DOHH2 (cell line): Measurements from ENCODE around the gene SMAD7.

Experiments used
- H3F3A ChIP-seq: fragments of 200-600 bp; sonication (generic), shearing (Covaris generic); 2 replicates; pipeline ENCODE4 v1.6.0; 2016; ENCODE audit warnings: antibody characterized with exemption, mild to moderate bottlenecking; ENCODE audit not compliant: control insufficient read depth, insufficient read depth
- H3K27ac ChIP-seq: fragments of 200-600 bp; sonication (generic); 2 replicates; pipeline ENCODE4 v1.5.1; 2014; ENCODE audit warnings: low read depth, mild to moderate bottlenecking, low read length, moderate library complexity
- H3K27me3 ChIP-seq: fragments of 200-600 bp; sonication (generic); 2 replicates; pipeline ENCODE4 v1.6.1; 2014; ENCODE audit warnings: mild to moderate bottlenecking, low read length, mixed read lengths; ENCODE audit not compliant: control insufficient read depth
- H3K36me3 ChIP-seq: fragments of 200-600 bp; sonication (generic); 2 replicates; pipeline ENCODE4 v1.6.1; 2014; ENCODE audit warnings: mild to moderate bottlenecking, low read length, moderate library complexity, mixed read lengths; ENCODE audit not compliant: control insufficient read depth
- H3K4me1 ChIP-seq: fragments of 200-600 bp; sonication (generic); 2 replicates; pipeline ENCODE4 v1.6.1; 2014; ENCODE audit warnings: mild to moderate bottlenecking, low read length, mixed read lengths; ENCODE audit not compliant: control insufficient read depth
- H3K4me2 ChIP-seq: fragments of 200-600 bp; sonication (generic); 2 replicates; pipeline ENCODE4 v1.6.0; 2014; ENCODE audit warnings: mild to moderate bottlenecking, low read length, moderate library complexity
- H3K4me3 ChIP-seq: fragments of 200-600 bp; sonication (generic); 2 replicates; pipeline ENCODE4 v1.5.1; 2014; ENCODE audit warnings: mild to moderate bottlenecking, low read length, mixed read lengths
- H3K79me2 ChIP-seq: fragments of 200-600 bp; sonication (generic); 2 replicates; pipeline ENCODE4 v1.6.1; 2014; ENCODE audit warnings: mild to moderate bottlenecking, low read length, mixed read lengths; ENCODE audit not compliant: control insufficient read depth
- H3K9me2 ChIP-seq: fragments of 200-600 bp; sonication (generic); replicated peaks from 2 replicates; pipeline ENCODE4 v1.6.1; 2014; ENCODE audit warnings: mild to moderate bottlenecking, low read length, mixed read lengths; ENCODE audit not compliant: control insufficient read depth
- H3K9me3 ChIP-seq: fragments of 200-600 bp; sonication (generic); 2 replicates; pipeline ENCODE4 v1.6.1; 2014; ENCODE audit warnings: antibody characterized with exemption, low read length, mixed read lengths; ENCODE audit not compliant: control insufficient read depth, insufficient read depth
- H4K20me1 ChIP-seq: fragments of 200-600 bp; sonication (generic); 2 replicates; pipeline ENCODE4 v1.6.0; 2014; ENCODE audit warnings: low read depth, mild to moderate bottlenecking, antibody characterized with exemption, low read length, moderate library complexity; ENCODE audit not compliant: control insufficient read depth, insufficient read depth
- CTCF ChIP-seq: fragments of 200-600 bp; sonication (generic); IDR thresholded peaks from one replicate; pipeline ENCODE4 v1.5.1; 2014; ENCODE audit warnings: antibody characterized with exemption, mild to moderate bottlenecking, low read depth, low read length; ENCODE audit not compliant: poor library complexity, severe bottlenecking
- EZH2phosphoT487 ChIP-seq: fragments of 200-600 bp; sonication (generic); IDR thresholded peaks from 2 replicates; pipeline ENCODE4 v1.6.1; 2017; ENCODE audit warnings: borderline replicate concordance, mild to moderate bottlenecking, antibody characterized with exemption, low read length, moderate library complexity, mixed read lengths

The SMAD7 gene

GRCh38 chr18:48904091-48904490 is 46.7 kb downstream of the SMAD7 start:
- Histone ChIP-seq H3K4me2 (no peak overlapping the region), H3K79me2 (no peaks in the 10 kb centered on the region), H3K4me1 (no peaks in the 10 kb centered on the region), H3K27ac (no peak overlapping the region), H3K4me3 (no peak overlapping the region), H3K27me3 (no peaks in the 10 kb centered on the region), H3F3A (no peaks in the 10 kb centered on the region), H3K9me3 (no peaks in the 10 kb centered on the region), H3K36me3 (no peaks in the 10 kb centered on the region), H4K20me1 (no peaks in the 10 kb centered on the region), H3K9me2 (no peaks in the 10 kb centered on the region)
- TF ChIP-seq CTCF, result no peak
- no peak for TF ChIP-seq EZH2phosphoT487

GRCh38 chr18:48902856-48903601 is 47.7 kb downstream of the SMAD7 start:
- TF ChIP-seq CTCF (no peak), EZH2phosphoT487 (no peak)
- Histone ChIP-seq H3K4me2 (no peak overlapping the region), H3K4me3 (no peak overlapping the region), H3K9me3 (no peaks in the 10 kb centered on the region), H3K27ac (no peak overlapping the region), H3K4me1 (no peaks in the 10 kb centered on the region), H3K27me3 (no peaks in the 10 kb centered on the region), H4K20me1 (no peaks in the 10 kb centered on the region), H3K9me2 (no peaks in the 10 kb centered on the region), H3F3A (no peaks in the 10 kb centered on the region), H3K36me3 (no peaks in the 10 kb centered on the region), H3K79me2 (no peaks in the 10 kb centered on the region)

- Histone ChIP-seq H3K4me2 (no peak overlapping the region), H3K27me3 (no peaks in the 10 kb centered on the region), H3K4me3 (no peak overlapping the region), H3K4me1 (no peaks in the 10 kb centered on the region; the same call in 1 of the 2 replicates), H3K79me2 (no peaks in the 10 kb centered on the region), H4K20me1 (no peaks in the 10 kb centered on the region), H3K27ac (no peak overlapping the region), H3K36me3 (no peaks in the 10 kb centered on the region), H3K9me2 (no peaks in the 10 kb centered on the region), H3K9me3 (no peaks in the 10 kb centered on the region), H3F3A (no peaks in the 10 kb centered on the region)
- TF ChIP-seq EZH2phosphoT487, result no peak
- no peak for TF ChIP-seq CTCF
Measured at GRCh38 chr18:48902023-48902855, 48.5 kb downstream of the SMAD7 start.
